Sigmoid colon (tissue), 4 donors: ENCODE results near the gene KRTAP4-9.

ENCODE experiments used
- CTCF ChIP-seq, 4 experiments: fragments of 450-650 bp in 3 of 4; fragments of 200-600 bp in 1 of 4; IDR thresholded peaks; one replicate each; pipeline ENCODE4 v1.5.1; 2016 to 2019; ENCODE audit warnings: antibody characterized with exemption in 4 of 4, mild to moderate bottlenecking in 3 of 4, moderate library complexity in 2 of 4
- EP300 ChIP-seq, 4 donors: sonication (generic); formaldehyde crosslinking; IDR thresholded peaks; one replicate each; pipeline ENCODE4 v1.6.1; 2017; ENCODE audit warnings: antibody characterized with exemption in 4 of 4
- POLR2A ChIP-seq, 2 donors: fragments of 450-650 bp; IDR thresholded peaks; one replicate each; pipeline ENCODE4 v1.6.1; 2016; ENCODE audit warnings: antibody characterized with exemption in 2 of 2, mild to moderate bottlenecking in 2 of 2, moderate library complexity in 2 of 2
- POLR2AphosphoS5 ChIP-seq, 4 donors: sonication (generic); formaldehyde crosslinking; IDR thresholded peaks; one replicate each; pipeline ENCODE4 v1.6.1; 2017; ENCODE audit warnings: antibody characterized with exemption in 4 of 4

DNA sequence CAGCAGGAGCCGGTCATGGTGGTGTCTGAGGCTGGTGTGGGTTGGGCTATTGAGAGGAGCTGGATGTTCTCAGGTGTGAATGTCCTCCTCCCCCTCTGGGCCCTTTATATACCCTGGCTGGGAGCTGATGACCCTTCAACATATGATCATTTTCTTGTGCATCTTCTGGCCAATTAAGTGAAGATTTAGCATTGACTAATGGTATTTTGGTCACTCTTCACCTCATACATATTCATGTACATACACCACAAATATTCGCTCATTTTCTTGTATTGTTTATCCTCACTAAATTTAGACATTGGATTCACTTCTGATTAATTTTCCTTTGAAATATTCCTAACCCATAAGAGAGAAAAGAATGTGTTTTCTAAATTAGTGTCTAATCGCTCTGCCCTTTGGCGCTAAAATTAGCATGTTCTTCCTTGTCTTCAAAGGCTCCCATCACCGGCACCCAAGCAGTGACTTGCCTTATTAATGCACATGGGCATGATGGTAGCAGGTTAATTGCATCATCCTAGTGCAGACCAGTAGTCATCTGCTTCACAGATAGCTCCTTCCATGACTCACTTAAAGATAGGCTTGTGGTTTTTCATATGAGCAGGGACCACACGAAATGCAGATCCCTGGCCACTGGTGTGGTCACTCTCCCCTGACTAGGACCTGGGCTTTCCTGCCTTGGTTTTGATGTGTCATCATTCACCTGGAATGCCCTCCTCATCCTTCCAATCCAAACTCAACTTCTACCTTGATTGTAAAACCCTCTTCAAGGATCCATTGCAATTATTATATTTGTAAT, 39.2 kb upstream of the KRTAP4-9 start, which contains the start of gene KRTAP2-4:
- TF ChIP-seq CTCF (IDR thresholded peaks at IDR 0.05) (no peak), POLR2A (IDR thresholded peaks at IDR 0.05) (no peak), POLR2AphosphoS5 (IDR thresholded peaks at IDR 0.05) (no peak), EP300 (IDR thresholded peaks at IDR 0.05) (no peak)
